ENCODE measurements around the gene GIMAP8. TPM values are rescaled to one million over a fixed set of nuclear protein-coding genes. Genes with fewer than 3 reads are reported as not detected.
"Not testable (repeated sequence)": the region's sequence is repeated elsewhere in the genome, so short reads cannot be mapped to it uniquely, and the experiment has no call there.

GIMAP8 gene
- total RNA-seq, 2 donors from 2014 or later = 6.6 to 9.6 TPM

- DNase-seq (ENCODE audit: low spot score) = no peak
- H3K9me3 ChIP-seq = no peaks in the 10 kb centered on the region
- H3K27ac ChIP-seq = peak overlapping the region; percentile 62 to 78
- H3K27me3 ChIP-seq = no peaks in the 10 kb centered on the region
- H3K36me3 ChIP-seq = no peaks in the 10 kb centered on the region
- TF ChIP-seq CTCF (IDR thresholded peaks at IDR 0.05) = no peak
- H3K4me3 ChIP-seq = peak overlapping the region; percentile 16 to 46
- H3K4me1 ChIP-seq = no peaks in the 10 kb centered on the region
These were observed 68.9 kb downstream of the GIMAP8 start for GRCh38 chr7:150519310-150519709.

- Histone ChIP-seq H3K4me3 (peak overlapping the region; percentile 12 to 16), H3K4me1 (no peaks in the 10 kb centered on the region), H3K9me3 (no peaks in the 10 kb centered on the region), H3K27me3 (no peaks in the 10 kb centered on the region), H3K27ac (peak overlapping the region; percentile 43 to 78), H3K36me3 (no peaks in the 10 kb centered on the region)
- no peak for TF ChIP-seq CTCF (IDR thresholded peaks at IDR 0.05)
- no peak for DNase-seq (ENCODE audit: low spot score)
These were observed 69.7 kb downstream of the GIMAP8 start for GRCh38 chr7:150520145-150520544.

GRCh38 chr7:150522931-150523330 lies 72.5 kb downstream of the GIMAP8 start:
- not testable (repeated sequence) for H3K27ac ChIP-seq; H3K9me3 ChIP-seq; H3K27me3 ChIP-seq; DNase-seq (ENCODE audit: low spot score); H3K4me3 ChIP-seq; H3K4me1 ChIP-seq; H3K36me3 ChIP-seq

GRCh38 chr7:150524018-150524417 lies 73.6 kb downstream of the GIMAP8 start:
- TF ChIP-seq CTCF (IDR thresholded peaks at IDR 0.05) = no peak
- peaks cover 0 to 9% of the 10 kb centered on the region in 2 donors for H3K9me3 ChIP-seq
- DNase-seq (ENCODE audit: low spot score) = no peak
- H3K36me3 ChIP-seq = no peaks in the 10 kb centered on the region
- no peaks in the 10 kb centered on the region for H3K4me1 ChIP-seq
- no peak overlapping the region for H3K4me3 ChIP-seq
- H3K27me3 ChIP-seq = no peaks in the 10 kb centered on the region
- H3K27ac ChIP-seq = no peak overlapping the region

Other genes starting within 250 kb of the GIMAP8 start
- gene LRRC61, start 127.3 kb upstream of the GIMAP8 start, total RNA-seq = 1 to 10 TPM; 9.7 to 9.8 TPM
- gene ACTR3C, start 127.1 kb upstream of the GIMAP8 start, total RNA-seq = 1 to 10 TPM; 3.2 to 4.1 TPM
- 100 to 1,000 TPM; 105 to 197 TPM for gene RARRES2, start 109.0 kb upstream of the GIMAP8 start, total RNA-seq
- gene REPIN1, start 81.8 kb upstream of the GIMAP8 start, total RNA-seq = 100 to 1,000 TPM in 1 of 2 donors, 10 to 100 TPM in 1; 100.0 to 110 TPM
- 1 to 10 TPM; 4.1 to 6.2 TPM for gene ZNF775, start 71.3 kb upstream of the GIMAP8 start, total RNA-seq
- gene GIMAP7, start 64.2 kb downstream of the GIMAP8 start, total RNA-seq = 10 to 100 TPM; 12.7 to 12.9 TPM
- gene GIMAP4, start 116.8 kb downstream of the GIMAP8 start, total RNA-seq = 10 to 100 TPM; 22.3 to 23.5 TPM
- gene GIMAP6, start 181.8 kb downstream of the GIMAP8 start, total RNA-seq = 10 to 100 TPM; 15.8 to 21.5 TPM
- gene GIMAP2, start 235.1 kb downstream of the GIMAP8 start, total RNA-seq = 1 to 10 TPM; 3.8 to 8.3 TPM

All from right atrium auricular region (tissue), 2 donors.